ENCODE results near the gene NLRC5.

DNA sequence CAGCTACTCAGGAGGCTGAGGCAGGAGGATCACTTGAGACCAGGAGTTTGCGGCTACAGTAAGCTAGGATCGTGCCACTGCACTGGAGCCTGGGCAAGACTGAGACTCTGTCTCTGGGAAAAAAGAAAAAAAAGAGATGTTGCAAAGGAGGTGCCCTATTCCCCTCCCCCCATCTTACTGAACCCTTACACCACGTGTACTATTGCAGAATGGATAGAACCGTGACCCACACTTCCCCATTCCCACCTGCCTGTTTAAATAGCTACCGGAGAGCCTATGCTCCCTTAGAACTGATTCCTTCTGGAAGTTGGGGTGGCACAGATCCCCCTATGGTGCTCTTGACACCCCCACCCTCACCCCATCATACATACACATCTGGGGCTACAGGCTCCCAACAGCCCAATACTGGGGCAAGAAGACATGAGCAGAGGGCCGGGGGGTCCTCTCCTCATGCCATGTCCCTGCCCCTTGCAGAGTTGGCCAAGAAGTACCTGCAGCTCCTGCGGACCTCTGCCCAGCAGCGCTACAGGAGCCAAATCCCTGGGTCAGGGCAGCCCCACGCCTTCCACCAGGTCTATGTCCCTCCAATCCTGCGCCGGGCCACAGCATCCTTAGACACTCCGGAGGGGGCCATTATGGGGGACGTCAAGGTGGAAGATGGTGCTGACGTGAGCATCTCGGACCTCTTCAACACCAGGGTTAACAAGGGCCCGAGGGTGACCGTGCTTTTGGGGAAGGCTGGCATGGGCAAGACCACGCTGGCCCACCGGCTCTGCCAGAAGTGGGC is 35.7 kb downstream of the NLRC5 start:
- TF ChIP-seq POLR2A (IDR thresholded peaks at IDR 0.05; ENCODE audit: low read depth, low read length): no peak
- TF ChIP-seq POLR2AphosphoS5 (IDR thresholded peaks at IDR 0.05; ENCODE audit: low read depth, low read length): no peak
- no peak for TF ChIP-seq PAX5 (IDR thresholded peaks at IDR 0.05; ENCODE audit: insufficient read depth, low read length, severe bottlenecking)
- no peak for TF ChIP-seq SPI1 (IDR thresholded peaks at IDR 0.05; ENCODE audit: low read depth, low read length)
- no peak for TF ChIP-seq TAF1 (IDR thresholded peaks at IDR 0.05; ENCODE audit: low read depth, low read length)
